AG04449 (cell line): ENCODE measurements around the gene VPS45.
A peak's percentile ranks its signal among the peaks of the same experiment; 100 is the strongest.

Source experiments
- CTCF ChIA-PET: fragments of 350-600 bp; formaldehyde crosslinking; extraction: SDS; loops from one replicate; lab custom pipeline; 2021; ENCODE audit warnings: antibody characterized with exemption; lab: Yijun Ruan, JAX
- POLR2A ChIA-PET: fragments of 400-600, 350-600 bp; formaldehyde crosslinking; extraction: SDS; loops from one replicate; lab custom pipeline; 2020; ENCODE audit warnings: antibody characterized with exemption, inconsistent platforms; lab: Yijun Ruan, JAX
- DNase-seq: peaks from one replicate; pipeline ENCODE4 v3.0.0-alpha.2; 2010; ENCODE audit warnings: low read depth, low spot score
- H3K4me3 ChIP-seq: 2 replicates; pipeline ENCODE4 v1.5.1; 2011; ENCODE audit warnings: low read depth, mild to moderate bottlenecking, control low read depth, low read length
- CTCF ChIP-seq: IDR thresholded peaks from one replicate; pipeline ENCODE4 v1.5.1; 2011; ENCODE audit warnings: mild to moderate bottlenecking, moderate library complexity, low read length, control low read depth, inconsistent platforms; ENCODE audit not compliant: insufficient read depth; ENCODE audit errors: missing control alignments

VPS45 gene

GRCh38 chr1:150067184-150068108 lies at the start of gene VPS45:
VPS45 (plus strand) TSS chr1:150067776; CDS start chr1:150067858, 82 bp downstream.
- H3K4me3 ChIP-seq: peak within 1 kb of the TSS; percentile 79
- CTCF ChIA-PET: interaction anchor here (0.7 to 9.2 kb wide), 7 partner anchors 57 to 179 kb away, joined by 3 to 144 read pairs (median 6); partner anchors contain the start of gene OTUD7B
- POLR2A ChIA-PET: interaction anchor here (0.7 to 1.5 kb wide), 4 partner anchors 23 to 182 kb away, joined by 3 to 6 read pairs (median 4); partner anchors contain the start of gene PLEKHO1
- peak; percentile 12 for TF ChIP-seq CTCF
- DNase-seq: peak; percentile 42

GRCh38 chr1:150018165-150018564 lies 49.4 kb upstream of the VPS45 start:
- no peak for TF ChIP-seq CTCF
- DNase-seq: no peak
- ChIA-PET CTCF (interaction anchor here (1.9 kb wide), 1 partner anchor 56 kb away, joined by 7 read pairs; no protein-coding TSS in a partner anchor), POLR2A (no interaction called here)
- H3K4me3 ChIP-seq: no peak overlapping the region

- H3K4me3 ChIP-seq: no peak overlapping the region
- TF ChIP-seq CTCF: no peak
- ChIA-PET POLR2A (no interaction called here), CTCF (interaction anchor here (1.3 to 2.8 kb wide), 2 partner anchors 58 to 166 kb away, joined by 3 to 9 read pairs; no protein-coding TSS in a partner anchor)
- DNase-seq: no peak
Measured at GRCh38 chr1:150020711-150021110, 46.9 kb upstream of the VPS45 start.

GRCh38 chr1:150021191-150021694 lies 46.3 kb upstream of the VPS45 start:
- H3K4me3 ChIP-seq: no peak overlapping the region
- CTCF ChIA-PET: interaction anchor here (1.2 to 2.8 kb wide), 3 partner anchors 59 to 166 kb away, joined by 3 to 9 read pairs (median 3); no protein-coding TSS in a partner anchor
- DNase-seq: no peak
- no peak for TF ChIP-seq CTCF
- POLR2A ChIA-PET: no interaction called here

- POLR2A ChIA-PET: no interaction called here
- no peak for DNase-seq
- H3K4me3 ChIP-seq: no peak overlapping the region
- CTCF ChIA-PET: interaction anchor here (0.9 to 2.8 kb wide), 3 partner anchors 60 to 147 kb away, joined by 3 to 9 read pairs (median 3); no protein-coding TSS in a partner anchor
- no peak for TF ChIP-seq CTCF
Measured at GRCh38 chr1:150022357-150022756, 45.2 kb upstream of the VPS45 start.

- ChIA-PET CTCF (interaction anchor here (0.9 to 1.1 kb wide), 2 partner anchors 26 to 163 kb away, joined by 4 read pairs; no protein-coding TSS in a partner anchor), POLR2A (no interaction called here)
- no peak for DNase-seq
- no peak for TF ChIP-seq CTCF
- H3K4me3 ChIP-seq: no peak overlapping the region
Measured at GRCh38 chr1:150024156-150024555, 43.4 kb upstream of the VPS45 start.
